ENCODE measurements around the gene DHX34.
"Not testable (repeated sequence)": the region's sequence is repeated elsewhere in the genome, so short reads cannot be mapped to it uniquely, and the experiment has no call there.

DHX34 gene

GRCh38 chr19:47331931-47332547 lies 17.1 kb upstream of the DHX34 start, which contains the start of gene C5AR2:
Gene C5AR2 (plus strand): TSS chr19:47332175. CDS start chr19:47340800, 8,625 bp downstream.
- DNase-seq = no peak

GRCh38 chr19:47336765-47337718 lies 12.1 kb upstream of the DHX34 start:
- DNase-seq = not testable (repeated sequence)

- no peak for DNase-seq
These were observed 9.8 kb upstream of the DHX34 start for GRCh38 chr19:47339196-47339880.

- DNase-seq = no peak
These were observed 8.5 kb upstream of the DHX34 start for GRCh38 chr19:47340477-47341208.

GRCh38 chr19:47341734-47342133 lies 7.4 kb upstream of the DHX34 start:
- no peak for DNase-seq

GRCh38 chr19:47343194-47343802 lies 5.8 kb upstream of the DHX34 start:
- no peak for DNase-seq

- no peak for DNase-seq
These were observed 4.7 kb upstream of the DHX34 start for GRCh38 chr19:47344425-47344824.

- DNase-seq = not testable (repeated sequence)
These were observed 3.1 kb upstream of the DHX34 start for GRCh38 chr19:47346024-47346423.

- DNase-seq = no peak
These were observed 1.5 kb downstream of the DHX34 start for GRCh38 chr19:47350630-47351029.

- no peak for DNase-seq
These were observed 2.4 kb downstream of the DHX34 start for GRCh38 chr19:47351548-47351947.

GRCh38 chr19:47352095-47352494 lies 3.0 kb downstream of the DHX34 start:
- no peak for DNase-seq

GRCh38 chr19:47353307-47353712 lies 4.2 kb downstream of the DHX34 start:
- DNase-seq = no peak

- DNase-seq = no peak
These were observed 7.8 kb downstream of the DHX34 start for GRCh38 chr19:47356900-47357299.

- peak; percentile 32 for DNase-seq
These were observed 8.9 kb downstream of the DHX34 start for GRCh38 chr19:47357788-47358680.

GRCh38 chr19:47358936-47359335 lies 9.8 kb downstream of the DHX34 start:
- DNase-seq = no peak

- DNase-seq = no peak
These were observed 13.2 kb downstream of the DHX34 start for GRCh38 chr19:47362321-47362720.

GRCh38 chr19:47363758-47364531 lies 14.8 kb downstream of the DHX34 start:
- no peak for DNase-seq

- DNase-seq = not testable (repeated sequence)
These were observed 16.3 kb downstream of the DHX34 start for GRCh38 chr19:47365455-47365854.

- DNase-seq = no peak
These were observed 21.0 kb downstream of the DHX34 start for GRCh38 chr19:47370045-47370611.

GRCh38 chr19:47371261-47371660 lies 22.1 kb downstream of the DHX34 start:
- DNase-seq = no peak

All from stimulated activated CD8-positive, alpha-beta memory T cell treated with anti-CD3 and anti-CD28 coated beads, Interleukin-4, amount 100 ng/mL, for 48 hours (primary cell).